WTC11 (cell line): ENCODE data around the gene TFF2.

Experiments
- ATF3 ChIP-seq: sonication (generic); formaldehyde crosslinking; conservative IDR thresholded peaks from 2 replicates; pipeline ENCODE4 v1.8.1; 2022; ENCODE audit warnings: mild to moderate bottlenecking, missing genetic modification reagents
- CBFB ChIP-seq: sonication (generic); formaldehyde crosslinking; IDR thresholded peaks from 2 replicates; pipeline ENCODE4 v1.8.1; 2022; ENCODE audit warnings: mild to moderate bottlenecking, low read depth, missing genetic modification reagents
- CTCF ChIP-seq: fragments of 200-600 bp; IDR thresholded peaks from 2 replicates; pipeline ENCODE4 v1.8.0; 2022; ENCODE audit warnings: antibody characterized with exemption
- FOXJ3 ChIP-seq: sonication (generic); formaldehyde crosslinking; IDR thresholded peaks from 2 replicates; pipeline ENCODE4 v1.9.0; 2021; ENCODE audit warnings: missing genetic modification reagents, mild to moderate bottlenecking, borderline replicate concordance
- HMGXB4 ChIP-seq: sonication (generic); formaldehyde crosslinking; IDR thresholded peaks from 2 replicates; pipeline ENCODE4 v1.8.1; 2023; ENCODE audit warnings: mild to moderate bottlenecking, moderate library complexity, missing genetic modification reagents
- MLX ChIP-seq: sonication (generic); formaldehyde crosslinking; IDR thresholded peaks from 2 replicates; pipeline ENCODE4 v1.8.1; 2023; ENCODE audit warnings: mild to moderate bottlenecking, missing genetic modification reagents, moderate library complexity
- MYBL2 ChIP-seq: sonication (generic); formaldehyde crosslinking; IDR thresholded peaks from 2 replicates; pipeline ENCODE4 v1.8.1; 2023; ENCODE audit warnings: mild to moderate bottlenecking, moderate library complexity, missing genetic modification reagents
- NFYB ChIP-seq: sonication (generic); formaldehyde crosslinking; conservative IDR thresholded peaks from 2 replicates; pipeline ENCODE4 v1.8.0; 2022; ENCODE audit warnings: low read depth, missing genetic modification reagents
- OVOL2 ChIP-seq: fragments of 250-450 bp; sonication (Bioruptor Pico); IDR thresholded peaks from 2 replicates; pipeline ENCODE4 v1.9.0; 2021; ENCODE audit warnings: mild to moderate bottlenecking, borderline replicate concordance
- RORB ChIP-seq: fragments of 250-450 bp; sonication (Bioruptor Pico); IDR thresholded peaks from 2 replicates; pipeline ENCODE4 v1.9.0; 2021; ENCODE audit warnings: mild to moderate bottlenecking
- ZNF138 ChIP-seq: sonication (generic); formaldehyde crosslinking; conservative IDR thresholded peaks from 2 replicates; pipeline ENCODE4 v1.8.1; 2022; ENCODE audit warnings: mild to moderate bottlenecking, moderate library complexity, missing genetic modification reagents
- ZNF317 ChIP-seq: sonication (generic); formaldehyde crosslinking; IDR thresholded peaks from 2 replicates; pipeline ENCODE4 v1.8.1; 2023; ENCODE audit warnings: low read depth, mild to moderate bottlenecking, moderate library complexity, missing genetic modification reagents, borderline replicate concordance
- TF ChIP-seq, protein P1 (sequence below): sonication (generic); formaldehyde crosslinking; IDR thresholded peaks from 2 replicates; pipeline ENCODE4 v1.8.0; 2022; ENCODE audit warnings: mild to moderate bottlenecking, missing genetic modification reagents
- TF ChIP-seq, protein P2 (sequence below): fragments of 250-450 bp; sonication (Bioruptor Pico); conservative IDR thresholded peaks from 2 replicates; pipeline ENCODE4 v1.9.0; 2021; ENCODE audit warnings: mild to moderate bottlenecking

DNA sequence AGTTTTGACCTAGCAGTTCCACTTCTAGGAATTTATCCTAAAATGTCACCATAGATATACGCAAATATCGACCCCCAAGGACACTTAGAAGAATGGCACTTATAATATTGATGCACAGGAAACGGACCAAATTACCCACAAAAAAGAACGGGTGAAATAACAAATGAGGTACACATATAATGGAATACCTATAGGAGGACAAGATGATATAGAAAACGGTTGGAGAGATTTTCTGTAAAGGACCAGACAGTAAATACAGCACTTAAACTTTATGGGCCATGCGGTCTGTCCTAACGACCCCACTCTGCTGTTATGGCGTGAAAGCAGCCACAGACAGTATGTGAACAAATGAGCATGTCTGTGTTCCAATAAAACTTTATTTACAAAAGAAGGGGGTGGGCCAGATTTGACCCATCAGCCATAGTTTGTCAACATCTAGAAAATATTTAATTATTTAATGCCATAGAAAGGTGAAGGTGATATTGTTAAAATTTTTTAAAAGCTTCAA is 42.7 kb upstream of the TFF2 start:
- TF ChIP-seq, protein P1, sequence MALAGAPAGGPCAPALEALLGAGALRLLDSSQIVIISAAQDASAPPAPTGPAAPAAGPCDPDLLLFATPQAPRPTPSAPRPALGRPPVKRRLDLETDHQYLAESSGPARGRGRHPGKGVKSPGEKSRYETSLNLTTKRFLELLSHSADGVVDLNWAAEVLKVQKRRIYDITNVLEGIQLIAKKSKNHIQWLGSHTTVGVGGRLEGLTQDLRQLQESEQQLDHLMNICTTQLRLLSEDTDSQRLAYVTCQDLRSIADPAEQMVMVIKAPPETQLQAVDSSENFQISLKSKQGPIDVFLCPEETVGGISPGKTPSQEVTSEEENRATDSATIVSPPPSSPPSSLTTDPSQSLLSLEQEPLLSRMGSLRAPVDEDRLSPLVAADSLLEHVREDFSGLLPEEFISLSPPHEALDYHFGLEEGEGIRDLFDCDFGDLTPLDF, result no peak
- TF ChIP-seq RORB (CRISPR knock-in tag) (no peak), CTCF (no peak), MLX (CRISPR knock-in tag) (no peak), NFYB (no peak), HMGXB4 (CRISPR knock-in tag) (no peak), ZNF138 (CRISPR knock-in tag) (no peak), ZNF317 (CRISPR knock-in tag) (no peak), MYBL2 (CRISPR knock-in tag) (no peak), ATF3 (no peak), FOXJ3 (no peak), OVOL2 (CRISPR knock-in tag) (no peak), CBFB (CRISPR knock-in tag) (no peak)
- TF ChIP-seq, protein P2, sequence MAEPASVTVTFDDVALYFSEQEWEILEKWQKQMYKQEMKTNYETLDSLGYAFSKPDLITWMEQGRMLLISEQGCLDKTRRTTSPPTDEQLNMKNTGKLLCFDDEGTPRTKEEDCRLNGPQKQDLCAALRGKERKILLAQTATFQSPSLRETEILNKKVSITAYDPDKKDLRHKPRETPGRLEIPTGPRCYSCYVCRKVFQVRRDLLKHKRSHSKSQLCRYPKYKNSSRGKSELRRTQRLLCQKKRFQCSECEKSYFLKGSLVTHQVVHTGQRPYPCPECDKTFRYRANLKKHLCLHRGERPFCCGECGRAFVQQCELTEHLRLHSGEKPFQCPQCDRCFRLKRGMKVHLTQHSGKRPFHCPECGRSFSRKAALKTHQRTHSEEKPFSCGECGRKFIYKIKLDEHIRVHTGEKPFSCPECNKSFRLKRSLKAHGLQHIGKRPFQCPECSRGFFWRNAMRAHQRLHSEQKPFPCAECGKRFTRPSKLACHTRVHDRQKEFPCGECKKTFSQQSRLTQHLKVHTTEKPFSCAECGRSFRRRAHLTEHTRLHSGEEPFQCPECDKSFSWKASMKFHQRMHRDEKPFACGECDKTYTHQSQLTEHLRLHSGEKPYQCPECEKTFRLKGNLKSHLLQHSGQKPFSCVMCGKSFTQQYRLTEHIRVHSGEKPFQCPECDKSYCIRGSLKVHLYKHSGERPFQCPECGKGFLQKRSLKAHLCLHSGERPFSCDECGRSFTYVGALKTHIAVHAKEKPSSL (CRISPR knock-in tag), result no peak
